ENCODE data around the gene CD46. TPM values are rescaled to one million over a fixed set of nuclear protein-coding genes. Genes with fewer than 3 reads are reported as not detected.
"Not testable (repeated sequence)": the region's sequence is repeated elsewhere in the genome, so short reads cannot be mapped to it uniquely, and the experiment has no call there.

CD46 gene
- total RNA-seq, 1 donor = 92.3 TPM

DNA sequence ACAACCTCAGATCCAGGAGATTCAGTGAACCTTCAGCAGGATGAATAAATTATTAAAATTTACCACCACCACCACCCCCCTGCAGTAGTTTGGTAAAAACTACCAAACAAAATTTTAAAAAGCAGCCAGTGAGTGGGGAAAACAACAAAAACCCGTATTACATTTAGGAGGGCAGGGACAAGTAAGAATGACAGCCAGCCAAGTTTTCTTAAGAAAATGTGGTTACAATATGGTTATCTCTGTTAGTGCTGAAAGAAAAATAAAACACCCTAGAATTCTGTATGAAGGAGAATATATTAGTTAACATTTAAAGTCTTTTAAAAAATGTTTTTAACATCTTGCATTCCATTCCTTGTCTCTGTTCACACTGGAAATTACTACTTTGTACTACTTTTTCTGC, 14.7 kb downstream of the CD46 start:
- H3K4me3 ChIP-seq (ENCODE audit: low read depth, low read length) = no peak overlapping the region
- DNase-seq (ENCODE audit: low read depth) = no peak
- TF ChIP-seq, protein P1, sequence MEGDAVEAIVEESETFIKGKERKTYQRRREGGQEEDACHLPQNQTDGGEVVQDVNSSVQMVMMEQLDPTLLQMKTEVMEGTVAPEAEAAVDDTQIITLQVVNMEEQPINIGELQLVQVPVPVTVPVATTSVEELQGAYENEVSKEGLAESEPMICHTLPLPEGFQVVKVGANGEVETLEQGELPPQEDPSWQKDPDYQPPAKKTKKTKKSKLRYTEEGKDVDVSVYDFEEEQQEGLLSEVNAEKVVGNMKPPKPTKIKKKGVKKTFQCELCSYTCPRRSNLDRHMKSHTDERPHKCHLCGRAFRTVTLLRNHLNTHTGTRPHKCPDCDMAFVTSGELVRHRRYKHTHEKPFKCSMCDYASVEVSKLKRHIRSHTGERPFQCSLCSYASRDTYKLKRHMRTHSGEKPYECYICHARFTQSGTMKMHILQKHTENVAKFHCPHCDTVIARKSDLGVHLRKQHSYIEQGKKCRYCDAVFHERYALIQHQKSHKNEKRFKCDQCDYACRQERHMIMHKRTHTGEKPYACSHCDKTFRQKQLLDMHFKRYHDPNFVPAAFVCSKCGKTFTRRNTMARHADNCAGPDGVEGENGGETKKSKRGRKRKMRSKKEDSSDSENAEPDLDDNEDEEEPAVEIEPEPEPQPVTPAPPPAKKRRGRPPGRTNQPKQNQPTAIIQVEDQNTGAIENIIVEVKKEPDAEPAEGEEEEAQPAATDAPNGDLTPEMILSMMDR (IDR thresholded peaks at IDR 0.05; ENCODE audit: insufficient read depth, low read length) = no peak

DNA sequence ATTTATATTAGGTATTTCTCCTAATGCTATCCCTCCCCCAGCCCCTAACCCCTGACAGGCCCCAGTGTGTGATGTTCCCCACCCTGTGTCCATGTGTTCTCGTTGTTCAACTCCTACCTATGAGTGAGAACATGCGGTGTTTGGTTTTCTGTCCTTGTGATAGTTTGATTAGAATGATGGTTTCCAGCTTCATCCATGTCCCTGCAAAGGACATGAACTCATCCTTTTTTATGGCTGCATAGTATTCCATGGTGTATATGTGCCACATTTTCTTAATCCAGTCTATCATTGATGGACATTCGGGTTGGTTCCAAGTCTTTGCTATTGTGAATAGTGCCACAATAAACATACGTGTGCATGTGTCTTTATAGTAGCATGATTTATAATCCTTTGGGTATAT, 18.7 kb downstream of the CD46 start:
- not testable (repeated sequence) for H3K4me3 ChIP-seq (ENCODE audit: low read depth, low read length); DNase-seq (ENCODE audit: low read depth)

DNA sequence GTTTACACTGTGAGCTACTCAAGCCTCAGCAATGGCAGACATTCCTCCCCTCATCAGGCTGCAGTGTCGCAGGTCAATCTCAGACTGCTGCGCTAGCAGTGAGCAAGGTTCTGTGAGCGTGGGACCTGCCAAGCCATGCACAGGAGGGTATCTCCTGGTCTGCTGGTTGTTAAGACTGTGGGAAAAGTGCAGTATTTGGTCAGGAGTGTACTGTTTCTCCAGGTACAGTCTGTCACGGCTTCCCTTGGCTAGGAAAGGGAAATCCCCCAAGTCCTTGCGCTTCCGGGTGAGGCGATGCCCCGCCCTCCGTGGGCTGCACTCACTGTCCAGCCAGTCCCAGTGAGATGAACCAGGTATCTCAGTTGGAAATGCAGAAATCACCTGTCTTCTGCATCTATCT, 24.2 kb downstream of the CD46 start:
- DNase-seq (ENCODE audit: low read depth); H3K4me3 ChIP-seq (ENCODE audit: low read depth, low read length): not testable (repeated sequence)

DNA sequence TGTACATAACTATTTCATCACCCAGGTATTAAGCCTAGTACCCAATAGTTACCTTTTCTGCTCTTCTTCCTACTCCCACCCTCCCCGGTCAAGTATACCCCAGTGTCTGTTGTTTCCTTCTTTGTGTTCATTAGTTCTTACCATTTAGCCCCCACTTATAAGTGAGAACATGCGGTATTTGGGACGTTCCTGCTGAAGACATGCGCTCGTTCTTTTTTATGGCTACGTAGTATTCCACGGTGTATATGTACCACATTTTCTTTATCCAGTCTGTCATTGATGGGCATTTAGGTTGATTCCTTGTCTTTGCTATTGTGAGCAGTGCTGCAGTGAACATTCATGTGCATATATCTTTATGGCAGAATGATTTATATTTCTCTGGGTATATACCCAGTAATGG, 25.6 kb downstream of the CD46 start:
- DNase-seq (ENCODE audit: low read depth); H3K4me3 ChIP-seq (ENCODE audit: low read depth, low read length): not testable (repeated sequence)

DNA sequence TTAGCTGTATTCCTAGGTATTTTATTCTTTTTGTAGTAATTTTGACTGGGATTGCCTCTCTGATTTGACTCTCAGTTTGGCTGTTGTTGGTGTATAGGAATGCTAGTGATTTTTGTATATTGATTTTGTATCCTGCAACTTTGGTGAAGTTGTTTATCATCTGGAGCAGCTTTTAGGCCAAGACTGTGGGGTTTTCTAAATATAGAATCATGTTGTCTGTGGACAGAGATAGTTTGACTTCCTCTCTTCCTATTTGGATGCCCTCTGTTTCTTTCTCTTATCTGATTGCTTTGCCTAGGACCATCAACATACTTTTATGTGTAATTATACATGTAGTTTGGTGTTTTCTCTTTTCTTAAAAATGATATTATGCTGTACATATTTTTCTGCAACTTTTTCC, 27.2 kb downstream of the CD46 start:
- no peak for DNase-seq (ENCODE audit: low read depth)
- H3K4me3 ChIP-seq (ENCODE audit: low read depth, low read length) = no peak overlapping the region
- TF ChIP-seq, protein P1 (IDR thresholded peaks at IDR 0.05; ENCODE audit: insufficient read depth, low read length) = no peak

DNA sequence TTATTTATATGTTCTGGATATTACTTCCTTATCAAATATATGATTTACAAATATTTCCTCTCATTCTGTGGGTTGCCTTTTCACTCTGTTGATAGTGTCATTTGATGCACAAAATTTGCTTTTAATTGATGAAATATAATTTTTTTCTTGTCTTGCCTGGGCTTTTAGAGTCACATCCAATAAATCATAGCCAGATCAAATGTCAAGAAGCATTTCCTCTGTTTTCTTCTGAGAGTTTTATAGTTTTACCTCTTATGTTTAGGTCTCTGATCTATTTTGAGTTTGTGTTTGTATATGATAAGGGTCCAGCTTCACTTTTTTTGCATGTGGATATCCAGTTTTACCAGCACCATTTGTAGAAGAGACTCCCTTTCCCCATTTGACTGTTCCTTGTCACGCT, 29.5 kb downstream of the CD46 start:
- no peak for DNase-seq (ENCODE audit: low read depth)
- TF ChIP-seq, protein P1 (IDR thresholded peaks at IDR 0.05; ENCODE audit: insufficient read depth, low read length) = no peak
- no peak overlapping the region for H3K4me3 ChIP-seq (ENCODE audit: low read depth, low read length)

DNA sequence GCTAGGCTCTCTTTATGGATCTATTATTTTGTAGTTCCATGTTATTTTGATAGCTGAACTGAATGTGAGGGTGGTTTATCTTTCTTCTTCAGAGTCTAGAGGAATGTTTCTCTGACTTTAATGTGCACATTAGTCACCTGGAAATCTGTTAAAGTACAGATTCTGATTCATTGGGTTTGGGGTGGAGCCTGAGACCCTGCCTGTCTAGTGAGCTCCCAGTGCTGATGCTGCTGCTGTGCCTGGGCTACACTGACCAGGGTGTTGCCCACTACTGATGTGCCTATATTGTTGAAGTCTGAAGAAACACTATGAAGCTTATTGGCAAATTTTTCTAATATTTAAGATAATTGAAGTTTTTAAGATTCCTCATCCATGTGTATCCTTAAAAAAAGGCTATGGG, 35.9 kb downstream of the CD46 start:
- no peak overlapping the region for H3K4me3 ChIP-seq (ENCODE audit: low read depth, low read length)
- DNase-seq (ENCODE audit: low read depth) = no peak
- TF ChIP-seq, protein P1 (IDR thresholded peaks at IDR 0.05; ENCODE audit: insufficient read depth, low read length) = no peak

DNA sequence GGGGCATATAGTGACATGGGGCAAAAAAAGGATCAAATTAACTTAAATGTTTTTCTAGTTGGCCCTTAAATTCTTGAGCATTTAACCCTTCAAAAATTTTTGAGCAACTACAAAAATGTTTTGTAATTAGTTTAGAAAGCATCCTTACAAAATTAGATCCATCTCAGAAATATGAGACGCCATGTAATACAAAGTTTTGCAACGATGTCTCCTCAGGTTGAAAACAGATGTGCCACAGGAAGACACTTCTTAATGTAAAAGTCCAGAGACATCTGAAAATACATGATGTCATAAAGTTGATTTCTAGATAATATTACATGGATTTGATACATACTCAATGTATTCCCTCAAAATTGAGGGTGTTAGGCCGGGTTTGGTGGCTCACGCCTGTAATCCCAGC, 37.5 kb downstream of the CD46 start:
- TF ChIP-seq, protein P1 (IDR thresholded peaks at IDR 0.05; ENCODE audit: insufficient read depth, low read length) = no peak
- no peak overlapping the region for H3K4me3 ChIP-seq (ENCODE audit: low read depth, low read length)
- no peak for DNase-seq (ENCODE audit: low read depth)

All from fibroblast of the aortic adventitia (primary cell).